CD8-positive, alpha-beta memory T cell (primary cell): ENCODE results near the gene ZC2HC1C. TPM values are rescaled to one million over a fixed set of nuclear protein-coding genes. Genes with fewer than 3 reads are reported as not detected.

Source experiments
- CTCF ChIA-PET: fragments of 350-600 bp; sonication (Branson Sonifier 250); formaldehyde crosslinking; loops from one replicate; lab custom pipeline; 2021; ENCODE audit warnings: antibody characterized with exemption; lab: Charles Lee
- POLR2A ChIA-PET: fragments of 350-600 bp; sonication (Branson Sonifier 250); formaldehyde crosslinking; loops from one replicate; lab custom pipeline; 2021; ENCODE audit warnings: antibody characterized with exemption; lab: Charles Lee
- DNase-seq, 5 donors: peaks; one replicate each; pipeline versions ENCODE4 v3.0.0 to v3.0.0-alpha.2; 2020 to 2022; ENCODE audit warnings: mixed read lengths in 1 of 5
- H3K27ac ChIP-seq: one replicate; pipeline ENCODE4 v1.7.0; 2013; ENCODE audit warnings: low read depth, mild to moderate bottlenecking, low read length, moderate library complexity
- H3K27me3 ChIP-seq: 2 replicates; pipeline ENCODE4 v1.7.0; 2013; ENCODE audit warnings: low read length, mild to moderate bottlenecking; ENCODE audit not compliant: insufficient read depth, poor library complexity, severe bottlenecking
- H3K36me3 ChIP-seq: 2 replicates; pipeline ENCODE4 v1.7.0; 2013; ENCODE audit warnings: mild to moderate bottlenecking, low read length, moderate library complexity; ENCODE audit not compliant: insufficient read depth
- H3K4me1 ChIP-seq: 2 replicates; pipeline ENCODE4 v1.7.0; 2013; ENCODE audit warnings: mild to moderate bottlenecking, low read length, moderate library complexity; ENCODE audit not compliant: insufficient read depth
- H3K4me3 ChIP-seq: 2 replicates; pipeline ENCODE4 v1.7.0; 2013; ENCODE audit warnings: mild to moderate bottlenecking, low read length
- H3K9me3 ChIP-seq: 2 replicates; pipeline ENCODE4 v1.7.0; 2013; ENCODE audit warnings: mild to moderate bottlenecking, low read length
- H3K27ac Mint-ChIP-seq, 8 donors: one replicate each; pipeline ENCODE4 v1.8.0; 2020 to 2021; ENCODE audit warnings: mixed read lengths in 8 of 8, mild to moderate bottlenecking in 6 of 8, inconsistent platforms in 3 of 8, moderate library complexity in 3 of 8
- H3K27me3 Mint-ChIP-seq, 2 donors: one replicate each; pipeline ENCODE4 v1.8.0; 2020 to 2021; ENCODE audit warnings: mixed read lengths in 2 of 2, mild to moderate bottlenecking in 1 of 2, moderate library complexity in 1 of 2
- H3K36me3 Mint-ChIP-seq, 3 donors: one replicate each; pipeline ENCODE4 v1.8.0; 2020 to 2021; ENCODE audit warnings: mixed read lengths in 3 of 3, inconsistent platforms in 1 of 3, mild to moderate bottlenecking in 1 of 3
- H3K4me1 Mint-ChIP-seq, 3 donors: one replicate each; pipeline ENCODE4 v1.8.0; 2020 to 2021; ENCODE audit warnings: mixed read lengths in 3 of 3, inconsistent platforms in 1 of 3, mild to moderate bottlenecking in 1 of 3
- H3K4me3 Mint-ChIP-seq, 7 donors: one replicate each; pipeline ENCODE4 v1.8.0; 2020 to 2021; ENCODE audit warnings: mixed read lengths in 7 of 7, mild to moderate bottlenecking in 6 of 7, moderate library complexity in 4 of 7, inconsistent platforms in 2 of 7
- H3K9me3 Mint-ChIP-seq, 5 donors: one replicate each; pipeline ENCODE4 v1.8.0; 2020 to 2022; ENCODE audit warnings: mixed read lengths in 5 of 5, mild to moderate bottlenecking in 3 of 5, moderate library complexity in 2 of 5, inconsistent platforms in 1 of 5
- polyA plus RNA-seq: library from polyadenylated mRNA; unstranded; fragments of 300-500 nt; fragmentation: Illumina TruSeq; gene quantifications from one replicate; pipeline ENCODE4 v1.2.3, GENCODE V29; 2021
- total RNA-seq, 2 experiments: library from RNA; stranded (reverse); gene quantifications; one replicate each; pipeline ENCODE4 v1.2.3, GENCODE V29; 2021

ZC2HC1C gene
- total and polyA plus RNA-seq, 3 experiments from 2014 or later: 0.81 to 2.2 (median 1.1) TPM

DNA sequence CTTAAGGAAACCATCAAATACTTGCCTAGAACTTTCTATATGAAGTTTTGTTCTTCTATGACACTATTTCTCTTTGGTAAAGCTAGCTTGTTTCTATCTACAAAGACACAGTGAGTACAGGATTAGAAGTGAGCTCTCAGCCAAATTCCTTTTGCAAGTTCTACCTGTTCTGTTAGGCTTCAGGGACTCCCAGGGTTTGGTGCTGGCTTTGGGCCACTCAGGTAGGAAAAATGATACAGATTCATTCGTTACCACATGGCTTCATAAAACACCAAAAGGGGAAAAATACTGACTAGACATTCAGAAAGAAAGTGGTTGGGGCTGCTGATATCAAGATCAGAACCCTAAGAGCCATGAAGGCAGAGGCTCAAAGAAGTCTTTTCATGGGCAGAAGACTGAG, 13.8 kb downstream of the ZC2HC1C start:
- Histone ChIP-seq H3K27ac (no peak overlapping the region), H3K9me3 (no peaks in the 10 kb centered on the region), H3K27me3 (no peaks in the 10 kb centered on the region), H3K4me1 (no peaks in the 10 kb centered on the region), H3K4me3 (no peak overlapping the region), H3K36me3 (peaks cover 43% of the 10 kb centered on the region)
- Mint-ChIP-seq H3K36me3 (peaks cover 3 to 74% (median 25%) of the 10 kb centered on the region in 3 donors), H3K4me3 (no peak overlapping the region), H3K9me3 (no peaks in the 10 kb centered on the region), H3K27ac (peak overlapping the region in 1 of 8 donors; percentile 56), H3K27me3 (no peaks in the 10 kb centered on the region), H3K4me1 (no peaks in the 10 kb centered on the region)
- DNase-seq: no peak
- ChIA-PET POLR2A (no interaction called here), CTCF (interaction anchor here (0.8 to 1.8 kb wide), 3 partner anchors 16 to 225 kb away, joined by 3 to 5 read pairs (median 4); no protein-coding TSS in a partner anchor)

DNA sequence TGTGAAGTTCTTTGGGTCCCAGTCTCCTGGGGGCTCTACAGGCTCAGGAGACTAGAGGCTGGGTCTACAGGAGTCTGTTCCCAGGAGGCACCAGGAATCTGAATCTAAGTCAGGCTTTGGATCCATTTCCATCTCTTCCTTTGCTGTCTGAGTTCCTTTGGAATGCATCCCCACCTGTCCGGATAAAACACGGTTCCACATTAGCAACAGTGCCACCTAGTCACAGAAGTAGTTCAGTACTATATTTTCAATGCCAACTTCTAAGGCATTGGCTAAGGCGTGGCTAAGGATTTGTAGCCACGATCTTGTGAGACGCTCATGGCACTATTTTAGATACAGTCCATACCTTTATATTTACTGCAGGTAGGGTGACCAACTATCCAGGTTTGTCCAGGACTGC, 15.1 kb downstream of the ZC2HC1C start:
- Histone ChIP-seq H3K27ac (no peak overlapping the region), H3K4me3 (no peak overlapping the region), H3K36me3 (peaks cover 46% of the 10 kb centered on the region), H3K27me3 (no peaks in the 10 kb centered on the region), H3K9me3 (no peaks in the 10 kb centered on the region), H3K4me1 (no peaks in the 10 kb centered on the region)
- no peak for DNase-seq
- no peak overlapping the region for H3K4me3 Mint-ChIP-seq
- H3K27ac Mint-ChIP-seq: no peak overlapping the region
- peaks cover 3 to 79% (median 28%) of the 10 kb centered on the region in 3 donors for H3K36me3 Mint-ChIP-seq
- no peaks in the 10 kb centered on the region for H3K4me1 Mint-ChIP-seq
- CTCF ChIA-PET: interaction anchor here (1.0 to 1.8 kb wide), 2 partner anchors 137 to 224 kb away, joined by 3 to 5 read pairs; no protein-coding TSS in a partner anchor
- POLR2A ChIA-PET: no interaction called here
- no peaks in the 10 kb centered on the region for H3K9me3 Mint-ChIP-seq
- H3K27me3 Mint-ChIP-seq: no peaks in the 10 kb centered on the region

DNA sequence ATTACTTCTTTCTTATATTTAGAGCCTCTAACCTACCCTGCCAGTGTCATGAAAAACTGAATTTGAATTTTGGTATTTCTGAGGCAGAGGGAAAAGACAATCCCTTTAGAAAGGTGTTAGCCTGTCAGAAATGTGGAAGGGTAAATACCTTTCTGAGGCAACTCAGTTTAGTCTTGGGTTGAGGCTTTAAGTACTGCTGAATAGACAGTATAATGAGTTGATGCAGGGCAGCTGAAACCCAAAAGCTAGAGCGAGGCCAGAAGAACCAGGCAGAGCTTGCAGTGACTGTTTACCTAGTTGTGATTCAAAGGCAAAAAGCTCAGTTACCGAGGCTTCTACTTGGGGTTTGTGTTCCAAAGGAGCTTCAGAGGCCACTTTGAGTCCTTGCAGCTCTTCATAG, 18.7 kb downstream of the ZC2HC1C start:
- H3K4me1 Mint-ChIP-seq: no peaks in the 10 kb centered on the region
- no peaks in the 10 kb centered on the region for H3K27me3 Mint-ChIP-seq
- ChIA-PET POLR2A (interaction anchor here (0.6 to 1.2 kb wide), 2 partner anchors 25 to 85 kb away, joined by 3 read pairs; partner anchors contain the start of gene ACYP1), CTCF (interaction anchor here (0.7 to 3.8 kb wide), 29 partner anchors 10 to 479 kb away, joined by 3 to 37 read pairs (median 5); partner anchors contain the start of genes ACYP1 and RPS6KL1)
- H3K36me3 ChIP-seq: peaks cover 55% of the 10 kb centered on the region
- H3K9me3 ChIP-seq: no peaks in the 10 kb centered on the region
- no peak overlapping the region for H3K27ac ChIP-seq
- H3K27me3 ChIP-seq: no peaks in the 10 kb centered on the region
- H3K27ac Mint-ChIP-seq: peak overlapping the region in 1 of 8 donors; percentile 75
- H3K9me3 Mint-ChIP-seq: no peaks in the 10 kb centered on the region
- DNase-seq: no peak
- no peaks in the 10 kb centered on the region for H3K4me1 ChIP-seq
- H3K4me3 ChIP-seq: no peak overlapping the region
- H3K4me3 Mint-ChIP-seq: no peak overlapping the region
- H3K36me3 Mint-ChIP-seq: peaks cover 3 to 82% (median 24%) of the 10 kb centered on the region in 3 donors

DNA sequence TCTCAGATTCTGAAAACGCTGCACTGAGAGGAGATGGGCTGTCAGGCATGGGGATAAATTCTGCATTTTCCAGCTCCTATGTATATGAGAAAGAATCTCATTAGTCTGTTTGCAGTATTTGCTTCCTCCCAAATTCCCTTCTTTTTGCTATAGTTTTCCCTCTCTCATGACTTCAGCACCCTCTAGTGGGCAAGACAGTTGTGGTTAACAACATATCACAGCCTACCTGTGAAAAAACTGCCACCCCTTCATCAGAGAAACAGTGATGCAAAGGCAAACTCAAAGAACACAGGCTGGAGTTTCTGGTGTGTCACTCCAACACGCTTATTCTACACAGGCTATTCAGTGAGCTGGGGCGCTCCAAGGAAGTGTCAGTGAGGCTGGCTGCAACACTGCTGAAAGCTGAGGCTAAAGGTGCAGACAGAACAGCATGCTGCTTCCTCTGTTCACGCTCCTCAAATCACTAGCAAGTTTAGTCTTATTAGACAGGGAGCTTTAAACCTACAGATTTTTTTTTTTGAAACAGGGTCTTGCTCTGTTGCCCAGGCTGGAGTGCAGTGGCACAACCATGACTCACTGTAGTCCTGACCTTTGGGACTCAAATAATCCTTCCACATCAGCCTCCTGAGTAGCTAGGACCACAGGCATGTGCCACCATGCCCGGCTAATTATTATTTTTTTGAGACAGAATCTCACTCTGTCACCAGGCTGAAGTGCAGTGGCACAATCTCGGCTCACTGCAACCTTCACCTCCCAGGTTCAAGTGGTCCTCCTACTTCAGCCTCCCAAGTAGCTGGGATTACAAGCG, 19.3 kb downstream of the ZC2HC1C start:
- peak in 3 of 5 donors; percentile 14 to 34 (median 32) for DNase-seq
- Mint-ChIP-seq H3K36me3 (peaks cover 3 to 79% (median 22%) of the 10 kb centered on the region in 3 donors), H3K9me3 (no peaks in the 10 kb centered on the region), H3K4me3 (no peak overlapping the region), H3K27me3 (no peaks in the 10 kb centered on the region), H3K27ac (no peak overlapping the region), H3K4me1 (no peaks in the 10 kb centered on the region)
- Histone ChIP-seq H3K36me3 (peaks cover 54% of the 10 kb centered on the region), H3K4me3 (no peak overlapping the region), H3K27me3 (no peaks in the 10 kb centered on the region), H3K9me3 (no peaks in the 10 kb centered on the region), H3K4me1 (no peaks in the 10 kb centered on the region), H3K27ac (no peak overlapping the region)
- ChIA-PET CTCF (interaction anchor here (0.7 to 3.8 kb wide), 30 partner anchors 10 to 480 kb away, joined by 3 to 37 read pairs (median 5); partner anchors contain the start of genes ACYP1 and RPS6KL1), POLR2A (interaction anchor here (0.6 to 1.2 kb wide), 2 partner anchors 25 to 85 kb away, joined by 3 read pairs; partner anchors contain the start of gene ACYP1)

DNA sequence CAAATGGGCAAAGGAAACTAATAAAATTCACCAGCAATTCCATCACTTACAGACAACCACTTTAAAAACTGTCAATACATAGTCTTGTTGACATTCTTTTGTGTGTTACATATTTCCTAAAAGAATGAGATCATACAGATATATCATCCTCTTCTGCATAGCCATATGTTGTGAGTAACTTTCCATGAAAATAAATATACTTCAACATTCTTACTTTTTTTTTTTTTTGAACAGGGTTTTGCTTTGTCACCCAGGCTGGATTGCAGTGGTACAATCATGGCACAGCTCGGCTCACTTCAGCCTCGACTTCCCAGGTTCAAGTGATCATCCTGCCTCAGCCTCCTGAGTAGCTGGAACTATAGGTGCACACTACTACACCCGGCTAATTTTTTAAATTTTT, 20.9 kb downstream of the ZC2HC1C start:
- no peaks in the 10 kb centered on the region for H3K27me3 ChIP-seq
- H3K4me1 Mint-ChIP-seq: no peaks in the 10 kb centered on the region
- H3K36me3 ChIP-seq: peaks cover 52% of the 10 kb centered on the region
- no peaks in the 10 kb centered on the region for H3K4me1 ChIP-seq
- H3K27ac ChIP-seq: no peak overlapping the region
- POLR2A ChIA-PET: no interaction called here
- H3K9me3 Mint-ChIP-seq: no peaks in the 10 kb centered on the region
- H3K27me3 Mint-ChIP-seq: no peaks in the 10 kb centered on the region
- DNase-seq: no peak
- peaks cover 8 to 77% (median 19%) of the 10 kb centered on the region in 3 donors for H3K36me3 Mint-ChIP-seq
- H3K4me3 ChIP-seq: no peak overlapping the region
- CTCF ChIA-PET: interaction anchor here (1.5 to 3.8 kb wide), 2 partner anchors 144 to 229 kb away, joined by 7 to 37 read pairs; no protein-coding TSS in a partner anchor
- peak overlapping the region in 1 of 8 donors; percentile 56 for H3K27ac Mint-ChIP-seq
- H3K9me3 ChIP-seq: no peaks in the 10 kb centered on the region
- no peak overlapping the region for H3K4me3 Mint-ChIP-seq

DNA sequence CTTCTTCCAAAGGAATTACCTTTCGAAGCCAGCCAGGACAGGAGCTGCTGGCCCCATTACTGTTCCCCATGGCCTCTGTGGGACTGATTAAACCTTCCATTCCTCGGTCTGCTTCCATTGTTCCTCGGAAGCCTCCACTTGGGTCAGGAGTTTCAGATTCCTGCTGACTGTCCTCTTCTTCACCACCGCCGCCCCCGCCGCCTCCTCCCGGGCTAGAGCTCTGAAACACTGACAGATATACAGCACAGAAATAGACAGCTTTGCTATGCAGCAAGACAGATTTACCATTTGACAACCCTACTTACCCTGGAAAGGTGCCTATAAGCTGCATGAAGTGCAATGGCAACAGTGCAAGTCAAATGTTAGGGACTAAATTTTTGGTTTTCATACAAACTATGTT, 21.8 kb downstream of the ZC2HC1C start:
- POLR2A ChIA-PET: no interaction called here
- peaks cover 8 to 78% (median 17%) of the 10 kb centered on the region in 3 donors for H3K36me3 Mint-ChIP-seq
- no peaks in the 10 kb centered on the region for H3K27me3 Mint-ChIP-seq
- H3K4me3 Mint-ChIP-seq: no peak overlapping the region
- Histone ChIP-seq H3K27ac (no peak overlapping the region), H3K4me1 (no peaks in the 10 kb centered on the region), H3K36me3 (peaks cover 51% of the 10 kb centered on the region), H3K9me3 (no peaks in the 10 kb centered on the region), H3K4me3 (no peak overlapping the region), H3K27me3 (no peaks in the 10 kb centered on the region)
- CTCF ChIA-PET: interaction anchor here (1.3 to 3.8 kb wide), 3 partner anchors 10 to 230 kb away, joined by 3 to 37 read pairs (median 7); no protein-coding TSS in a partner anchor
- no peak for DNase-seq
- H3K9me3 Mint-ChIP-seq: no peaks in the 10 kb centered on the region
- H3K27ac Mint-ChIP-seq: peak overlapping the region in 1 of 8 donors; percentile 7
- H3K4me1 Mint-ChIP-seq: no peaks in the 10 kb centered on the region

DNA sequence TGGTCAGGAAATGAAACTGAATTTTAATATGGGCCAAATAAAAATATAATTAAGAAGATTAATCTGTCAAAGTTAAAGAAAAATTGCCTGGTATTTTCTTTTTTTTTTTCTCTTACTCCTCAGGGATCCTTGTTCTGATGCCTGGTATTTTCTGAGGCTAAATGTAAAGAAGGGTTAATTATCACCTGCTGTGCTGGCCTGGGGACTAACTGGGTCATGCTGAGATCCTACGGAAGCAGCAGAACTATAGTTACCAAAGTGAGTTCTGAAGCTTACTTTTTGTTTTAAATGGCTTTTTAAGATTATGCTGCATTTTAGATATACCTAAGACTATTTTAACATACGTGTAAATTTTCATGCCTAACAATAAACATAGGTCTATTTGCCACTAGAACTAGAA, 23.3 kb downstream of the ZC2HC1C start:
- Histone ChIP-seq H3K4me3 (no peak overlapping the region), H3K4me1 (no peaks in the 10 kb centered on the region), H3K27me3 (no peaks in the 10 kb centered on the region), H3K27ac (no peak overlapping the region), H3K9me3 (no peaks in the 10 kb centered on the region), H3K36me3 (peaks cover 41% of the 10 kb centered on the region)
- Mint-ChIP-seq H3K27me3 (no peaks in the 10 kb centered on the region), H3K9me3 (no peaks in the 10 kb centered on the region), H3K36me3 (peaks cover 8 to 78% (median 14%) of the 10 kb centered on the region in 3 donors), H3K4me3 (no peak overlapping the region), H3K4me1 (peaks cover 0 to 5% (median 0%) of the 10 kb centered on the region in 3 donors), H3K27ac (no peak overlapping the region)
- no peak for DNase-seq
- POLR2A ChIA-PET: no interaction called here
- CTCF ChIA-PET: interaction anchor here (1.3 kb wide), 1 partner anchor 188 kb away, joined by 3 read pairs; no protein-coding TSS in a partner anchor

DNA sequence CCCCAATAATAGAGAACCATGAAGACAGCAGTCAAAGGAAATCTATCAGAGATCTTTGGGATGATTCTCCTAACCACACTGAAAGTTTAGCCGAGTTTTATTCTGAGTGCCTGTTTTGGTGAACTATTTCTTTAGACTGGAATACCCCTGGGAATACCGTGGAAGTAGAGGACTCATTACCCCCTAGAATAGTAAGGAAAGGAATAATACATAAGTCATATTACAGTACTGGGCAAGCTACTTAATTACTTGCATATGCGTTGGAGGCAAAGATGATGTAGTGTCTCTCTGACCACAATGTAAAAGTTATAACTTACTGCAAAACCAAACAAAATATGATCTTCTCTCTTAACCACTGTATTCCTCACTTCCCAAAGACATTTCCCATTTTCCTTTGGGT, 25.5 kb downstream of the ZC2HC1C start:
- Mint-ChIP-seq H3K4me3 (no peak overlapping the region), H3K27ac (no peak overlapping the region), H3K4me1 (peaks cover 0 to 5% (median 0%) of the 10 kb centered on the region in 3 donors), H3K9me3 (no peaks in the 10 kb centered on the region), H3K27me3 (peaks cover 0 to 1% of the 10 kb centered on the region in 2 donors), H3K36me3 (peaks cover 19 to 86% (median 21%) of the 10 kb centered on the region in 3 donors)
- Histone ChIP-seq H3K36me3 (peaks cover 48% of the 10 kb centered on the region), H3K4me1 (no peaks in the 10 kb centered on the region), H3K9me3 (no peaks in the 10 kb centered on the region), H3K4me3 (no peak overlapping the region), H3K27ac (no peak overlapping the region), H3K27me3 (no peaks in the 10 kb centered on the region)
- ChIA-PET POLR2A (no interaction called here), CTCF (interaction anchor here (0.9 kb wide), 1 partner anchor 203 kb away, joined by 3 read pairs; no protein-coding TSS in a partner anchor)
- no peak for DNase-seq
